ENCODE measurements around the gene ACACA. TPM values are rescaled to one million over a fixed set of nuclear protein-coding genes. Genes with fewer than 3 reads are reported as not detected.

The ACACA gene
- total and polyA plus RNA-seq, 2 experiments from 2014 or later: 59.6 to 164 TPM

Other genes with a start within 250 kb of the ACACA start
- not detected in 2 replicates for gene C17orf78, start 30.9 kb downstream of the ACACA start, total RNA-seq (2014; rRNA removed; shearing (Covaris generic))
- 0.19 TPM in 1 of 2 replicates, not detected in the other for gene C17orf78, start 30.9 kb downstream of the ACACA start, polyA plus RNA-seq (2016; fragmentation: Nextera tagmentation; extraction: Ambion mirVana)
- 14.4 and 14.5 TPM in 2 replicates for gene TADA2A, start 50 bp upstream of the ACACA start, total RNA-seq (2014; rRNA removed; shearing (Covaris generic))
- gene TADA2A, start 50 bp upstream of the ACACA start, polyA plus RNA-seq (2016; fragmentation: Nextera tagmentation; extraction: Ambion mirVana): 17.1 and 18.0 TPM in 2 replicates
- 38.7 and 41.2 TPM in 2 replicates for gene DUSP14, start 83.1 kb upstream of the ACACA start, total RNA-seq (2014; rRNA removed; shearing (Covaris generic))
- 34.3 and 36.7 TPM in 2 replicates for gene DUSP14, start 83.1 kb upstream of the ACACA start, polyA plus RNA-seq (2016; fragmentation: Nextera tagmentation; extraction: Ambion mirVana)
- 15.4 and 18.6 TPM in 2 replicates for gene SYNRG, start 202.6 kb upstream of the ACACA start, total RNA-seq (2014; rRNA removed; shearing (Covaris generic))
- 17.3 and 22.6 TPM in 2 replicates for gene SYNRG, start 202.6 kb upstream of the ACACA start, polyA plus RNA-seq (2016; fragmentation: Nextera tagmentation; extraction: Ambion mirVana)
- 45.3 and 46.2 TPM in 2 replicates for gene DDX52, start 236.6 kb upstream of the ACACA start, total RNA-seq (2014; rRNA removed; shearing (Covaris generic))
- 46.0 and 61.3 TPM in 2 replicates for gene DDX52, start 236.6 kb upstream of the ACACA start, polyA plus RNA-seq (2016; fragmentation: Nextera tagmentation; extraction: Ambion mirVana)

Data from GM23338 (cell line).